GM13976 (cell line): ENCODE measurements around the gene LRRC8E.

Experiments used
- DNase-seq: peaks from one replicate; pipeline ENCODE4 v3.0.0; 2012; ENCODE audit warnings: low spot score
- in situ Hi-C: fragments of 300-500 bp; cut with MboI; formaldehyde crosslinking; loops from one replicate; pipeline ENCODE4 v1.12.0; 2022; ENCODE audit warnings: low sequenced_read_pairs, mixed read lengths, inconsistent platforms; ENCODE audit not compliant: unreplicated experiment
- TF ChIP-seq, protein P1 (sequence below): IDR thresholded peaks from 2 replicates; pipeline ENCODE4 v1.5.1; 2012; ENCODE audit warnings: borderline replicate concordance, mild to moderate bottlenecking; ENCODE audit not compliant: insufficient read depth; ENCODE audit errors: extremely low read depth, missing control alignments, control extremely low read depth

LRRC8E gene

DNA sequence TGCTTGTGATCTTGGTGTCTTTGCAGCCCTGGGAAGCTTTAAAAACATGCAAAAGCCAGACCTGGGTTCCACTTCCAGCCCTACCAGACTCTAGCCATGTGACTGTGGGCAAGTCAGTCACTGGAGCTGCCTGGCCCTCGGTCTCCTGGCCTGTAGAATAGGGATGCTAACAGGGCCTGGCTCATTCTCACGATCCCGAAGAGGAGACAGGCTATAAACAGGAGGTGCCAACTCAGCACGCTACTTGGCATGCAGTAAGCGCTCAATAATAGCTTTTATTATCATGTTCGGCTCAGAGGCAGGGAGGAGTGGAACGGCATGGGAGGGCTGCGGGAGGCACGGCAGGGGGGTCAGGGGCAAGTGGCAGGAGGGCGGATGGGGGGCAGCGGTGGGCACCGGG is 35.9 kb downstream of the LRRC8E start:
- in situ Hi-C loops: no loop called here
- no peak for DNase-seq
- TF ChIP-seq, protein P1, sequence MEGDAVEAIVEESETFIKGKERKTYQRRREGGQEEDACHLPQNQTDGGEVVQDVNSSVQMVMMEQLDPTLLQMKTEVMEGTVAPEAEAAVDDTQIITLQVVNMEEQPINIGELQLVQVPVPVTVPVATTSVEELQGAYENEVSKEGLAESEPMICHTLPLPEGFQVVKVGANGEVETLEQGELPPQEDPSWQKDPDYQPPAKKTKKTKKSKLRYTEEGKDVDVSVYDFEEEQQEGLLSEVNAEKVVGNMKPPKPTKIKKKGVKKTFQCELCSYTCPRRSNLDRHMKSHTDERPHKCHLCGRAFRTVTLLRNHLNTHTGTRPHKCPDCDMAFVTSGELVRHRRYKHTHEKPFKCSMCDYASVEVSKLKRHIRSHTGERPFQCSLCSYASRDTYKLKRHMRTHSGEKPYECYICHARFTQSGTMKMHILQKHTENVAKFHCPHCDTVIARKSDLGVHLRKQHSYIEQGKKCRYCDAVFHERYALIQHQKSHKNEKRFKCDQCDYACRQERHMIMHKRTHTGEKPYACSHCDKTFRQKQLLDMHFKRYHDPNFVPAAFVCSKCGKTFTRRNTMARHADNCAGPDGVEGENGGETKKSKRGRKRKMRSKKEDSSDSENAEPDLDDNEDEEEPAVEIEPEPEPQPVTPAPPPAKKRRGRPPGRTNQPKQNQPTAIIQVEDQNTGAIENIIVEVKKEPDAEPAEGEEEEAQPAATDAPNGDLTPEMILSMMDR: no peak

DNA sequence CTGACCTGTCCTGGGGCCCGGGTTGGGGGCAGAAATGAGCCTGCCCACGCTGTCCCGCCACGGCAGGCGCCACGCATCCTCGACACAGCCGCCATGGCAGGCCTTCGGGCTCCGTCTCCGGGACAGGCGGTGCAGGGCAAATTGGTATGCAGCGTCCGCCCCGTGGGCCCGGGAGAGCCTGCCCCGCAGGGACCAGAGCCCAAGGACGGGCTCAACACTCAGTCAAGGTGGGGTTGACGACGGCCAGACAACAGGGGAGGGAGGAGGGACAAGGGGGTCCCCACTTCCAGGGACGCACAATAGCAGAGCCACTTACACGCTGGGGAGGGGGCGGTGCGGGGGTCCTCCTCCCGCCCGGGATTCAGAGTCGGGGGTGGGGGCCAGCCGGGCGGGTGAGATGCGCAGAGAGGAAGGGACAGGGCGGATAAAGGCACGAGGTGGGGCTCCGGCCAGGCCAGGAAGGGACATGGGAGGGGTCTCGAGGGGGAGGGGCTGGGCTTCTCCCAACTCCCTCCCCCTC is 36.4 kb downstream of the LRRC8E start:
- in situ Hi-C loops: no loop called here
- TF ChIP-seq, protein P1: no peak
- DNase-seq: no peak

DNA sequence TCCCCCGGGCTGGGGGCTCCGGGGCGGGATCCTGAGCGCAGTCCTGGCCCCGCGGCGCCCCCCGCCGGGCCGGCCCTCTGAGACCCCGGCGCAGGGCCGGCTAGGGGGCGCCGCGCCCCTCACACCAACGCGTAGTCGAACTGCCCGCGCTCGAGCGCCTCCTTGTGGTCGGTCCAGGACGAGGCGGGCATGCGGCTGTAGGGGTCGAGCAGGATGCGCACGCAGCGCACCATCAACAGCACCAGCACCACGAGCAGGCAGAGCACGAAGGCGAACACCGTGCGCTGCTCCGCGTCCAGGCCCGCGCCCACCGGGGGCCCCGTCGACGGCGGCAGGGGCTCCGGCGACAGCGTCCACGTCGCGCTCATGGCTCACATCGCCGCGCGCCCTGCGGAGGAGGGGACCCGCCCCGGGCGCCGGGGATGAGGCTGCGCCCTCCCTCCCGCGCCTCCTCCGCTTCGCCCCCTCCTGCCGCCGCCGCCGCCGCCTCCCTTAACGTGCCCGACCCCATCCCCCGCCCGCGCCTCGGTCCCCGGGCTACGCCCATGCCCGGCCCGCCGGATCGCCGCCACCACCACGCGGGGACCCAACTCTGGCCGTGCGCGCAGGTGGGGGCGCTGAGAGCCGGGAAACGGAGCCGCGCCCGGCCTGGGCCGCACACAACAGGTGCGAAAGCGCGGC is 37.0 kb downstream of the LRRC8E start:
- peak; percentile 89 for DNase-seq
- TF ChIP-seq, protein P1: peak; percentile 94
- in situ Hi-C loops: no loop called here

DNA sequence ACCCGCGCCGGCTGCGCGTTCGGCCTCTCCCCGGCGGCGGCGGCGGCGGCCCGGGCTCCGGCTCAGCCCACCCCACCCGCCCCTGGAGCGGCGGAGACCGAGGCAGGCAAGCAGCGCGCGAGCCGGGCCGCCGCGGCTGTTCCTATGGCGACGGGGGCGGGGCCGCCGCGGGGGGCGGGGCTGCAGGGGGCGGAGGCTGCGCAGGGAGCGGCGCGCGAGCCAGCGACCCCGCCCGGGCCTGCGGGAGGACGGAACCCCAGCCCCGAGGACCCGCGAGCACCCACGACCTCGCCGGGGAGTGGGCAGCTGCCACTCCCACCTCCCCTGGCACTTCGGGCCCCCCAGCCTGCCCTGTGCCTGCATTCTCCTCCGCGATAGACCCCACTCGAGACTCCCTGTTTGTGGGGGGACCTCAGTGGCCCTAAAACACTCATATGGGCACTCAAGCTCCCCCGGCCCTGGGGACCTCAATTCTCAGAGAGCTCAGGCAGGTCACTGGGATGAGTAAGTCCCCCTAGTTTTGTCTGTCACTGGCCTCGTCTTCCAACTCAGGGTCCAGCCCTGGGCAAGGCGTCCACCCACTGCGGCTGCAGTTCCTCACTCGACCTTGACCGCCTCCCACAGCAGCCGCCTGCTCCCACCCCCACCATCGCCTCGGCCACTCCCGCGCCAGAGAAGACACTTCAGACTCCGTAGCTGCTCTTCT is 37.9 kb downstream of the LRRC8E start, which contains the start of gene CTXN1:
CTXN1 (minus strand) TSS at position 115 of the 706 bp plus-strand sequence. CDS start 597 bp downstream, outside the sequence.
- DNase-seq: peak; percentile 94
- in situ Hi-C loops: no loop called here

DNA sequence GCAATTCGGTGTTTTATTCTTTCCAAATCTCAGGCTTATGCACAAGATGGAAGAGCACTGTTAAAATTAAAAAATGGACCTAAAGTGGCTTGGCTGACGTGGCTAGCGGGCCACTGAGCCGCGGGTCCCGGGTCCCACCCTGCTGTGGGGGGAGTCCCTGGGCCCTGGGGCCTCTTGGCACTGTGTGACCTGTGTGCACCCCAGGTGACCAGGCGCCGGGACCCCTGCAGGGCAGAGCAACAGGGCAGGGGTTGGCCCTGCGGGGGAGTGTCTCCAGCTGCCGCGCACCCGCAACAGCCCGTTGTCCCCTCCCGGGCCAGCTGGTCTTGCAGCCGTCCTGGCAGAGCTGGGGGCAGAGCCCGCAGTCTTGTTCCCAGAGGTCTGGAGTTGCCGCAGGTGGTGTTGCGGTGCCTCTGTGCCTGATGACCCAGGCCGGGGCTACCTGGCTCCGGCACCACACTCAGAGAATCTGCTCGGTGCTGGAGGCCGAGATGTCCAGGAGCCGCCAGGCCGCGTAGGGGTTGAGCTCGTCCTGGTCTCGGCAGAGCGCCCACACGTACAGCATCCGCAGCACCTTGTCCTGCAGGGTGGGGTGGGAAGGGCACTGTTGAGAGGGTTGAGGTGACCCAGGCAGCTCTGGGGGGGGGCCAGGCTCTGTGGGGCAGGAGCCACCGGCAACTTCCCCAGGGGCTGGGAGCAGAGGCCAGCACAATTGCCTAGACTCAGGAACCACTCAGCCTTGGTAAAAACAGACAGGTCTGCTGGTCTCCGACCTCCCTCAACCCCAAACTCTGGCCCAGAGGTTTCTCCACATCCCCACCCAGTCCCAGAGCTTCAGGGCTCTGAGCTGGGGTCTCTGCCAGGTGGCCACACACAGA is 38.7 kb downstream of the LRRC8E start:
- TF ChIP-seq, protein P1: no peak
- no peak for DNase-seq
- in situ Hi-C loops: no loop called here

More for the DNA sequence above, 37.9 kb downstream of the LRRC8E start, which contains the start of gene CTXN1:
- TF ChIP-seq, protein P1: no peak
